Liver (tissue), 9 donors: ENCODE results near the gene KAT6B. TPM values are rescaled to one million over a fixed set of nuclear protein-coding genes. Genes with fewer than 3 reads are reported as not detected.

Experiments
- DNase-seq: peaks from one replicate; pipeline ENCODE4 v3.0.0-alpha.2; 2017; ENCODE audit warnings: low spot score
- H3K27ac ChIP-seq, 2 donors: one replicate each; pipeline ENCODE4 v1.7.0; 2013; ENCODE audit warnings: inconsistent platforms in 2 of 2, low read length in 2 of 2, control low read depth in 1 of 2, low read depth in 1 of 2, mild to moderate bottlenecking in 1 of 2
- H3K27me3 ChIP-seq, 4 donors: one replicate each; pipeline versions ENCODE4 v1.6.1 to v1.7.0; 2013; ENCODE audit warnings: low read length in 3 of 4, inconsistent platforms in 1 of 4, mild to moderate bottlenecking in 1 of 4, moderate library complexity in 1 of 4; ENCODE audit not compliant: control insufficient read depth in 4 of 4, insufficient read depth in 4 of 4
- H3K36me3 ChIP-seq, 4 donors: one replicate each; pipeline versions ENCODE4 v1.6.1 to v1.7.0; 2013; ENCODE audit warnings: low read length in 3 of 4, mild to moderate bottlenecking in 3 of 4, low read depth in 1 of 4, moderate library complexity in 1 of 4; ENCODE audit not compliant: control insufficient read depth in 4 of 4, insufficient read depth in 3 of 4
- H3K4me1 ChIP-seq, 4 donors: one replicate each; pipeline versions ENCODE4 v1.6.1 to v1.7.0; 2013; ENCODE audit warnings: low read length in 3 of 4, mild to moderate bottlenecking in 3 of 4, moderate library complexity in 1 of 4; ENCODE audit not compliant: control insufficient read depth in 4 of 4, insufficient read depth in 4 of 4
- H3K4me3 ChIP-seq, 3 donors: one replicate each; pipeline versions ENCODE4 v1.6.1 to v1.7.0; 2013; ENCODE audit warnings: low read length in 3 of 3, control low read depth in 1 of 3, low read depth in 1 of 3, mild to moderate bottlenecking in 1 of 3
- H3K9ac ChIP-seq, 2 donors: one replicate each; pipeline ENCODE4 v1.7.0; 2013; ENCODE audit warnings: low read length in 2 of 2, mild to moderate bottlenecking in 2 of 2, moderate library complexity in 2 of 2, control low read depth in 1 of 2, low read depth in 1 of 2
- H3K9me3 ChIP-seq, 4 donors: one replicate each; pipeline versions ENCODE4 v1.6.1 to v1.7.0; 2013; ENCODE audit warnings: low read length in 3 of 4; ENCODE audit not compliant: control insufficient read depth in 4 of 4
- ATF3 ChIP-seq: IDR thresholded peaks from 2 replicates; pipeline ENCODE4 v1.6.1; 2016; ENCODE audit warnings: antibody characterized with exemption
- CTCF ChIP-seq: fragments of 150-350 bp; IDR thresholded peaks from 2 replicates; pipeline ENCODE4 v1.5.1; 2017; ENCODE audit warnings: improper control_type of control experiment, low read depth, low read length; ENCODE audit not compliant: missing input control
- EGR1 ChIP-seq, 2 donors: IDR thresholded peaks; 2 replicates each; pipeline ENCODE4 v1.6.1; 2016 to 2018; ENCODE audit warnings: antibody characterized with exemption in 2 of 2, low read depth in 2 of 2
- FOXA1 ChIP-seq: IDR thresholded peaks from 2 replicates; pipeline ENCODE4 v1.6.1; 2016; ENCODE audit warnings: antibody characterized with exemption
- FOXA2 ChIP-seq: IDR thresholded peaks from 2 replicates; pipeline ENCODE4 v1.6.1; 2016; ENCODE audit warnings: antibody characterized with exemption
- GABPA ChIP-seq, 2 donors: IDR thresholded peaks in 1 of 2; conservative IDR thresholded peaks in 1 of 2; 2 replicates each; pipeline ENCODE4 v1.6.1; 2016; ENCODE audit warnings: antibody characterized with exemption in 2 of 2, mild to moderate bottlenecking in 1 of 2, moderate library complexity in 1 of 2
- HNF4A ChIP-seq, 2 donors: conservative IDR thresholded peaks; 2 replicates each; pipeline ENCODE4 v1.6.1; 2016; ENCODE audit warnings: antibody characterized with exemption in 2 of 2, mild to moderate bottlenecking in 2 of 2
- HNF4G ChIP-seq: IDR thresholded peaks from 2 replicates; pipeline ENCODE4 v1.6.1; 2016; ENCODE audit warnings: antibody characterized with exemption
- JUND ChIP-seq, 2 donors: IDR thresholded peaks; 2 replicates each; pipeline ENCODE4 v1.6.1; 2016; ENCODE audit warnings: antibody characterized with exemption in 2 of 2
- MAX ChIP-seq: IDR thresholded peaks from 2 replicates; pipeline ENCODE4 v1.6.1; 2016; ENCODE audit warnings: antibody characterized with exemption
- NR2F2 ChIP-seq: IDR thresholded peaks from 2 replicates; pipeline ENCODE4 v1.6.1; 2016; ENCODE audit warnings: antibody characterized with exemption
- RAD21 ChIP-seq, 2 donors: IDR thresholded peaks; 2 replicates each; pipeline ENCODE4 v1.6.1; 2016; ENCODE audit warnings: antibody characterized with exemption in 2 of 2, mild to moderate bottlenecking in 2 of 2
- RXRA ChIP-seq, 2 donors: IDR thresholded peaks; 2 replicates each; pipeline ENCODE4 v1.6.1; 2017 to 2018; ENCODE audit warnings: antibody characterized with exemption in 2 of 2, mild to moderate bottlenecking in 1 of 2
- SP1 ChIP-seq: IDR thresholded peaks from 2 replicates; pipeline ENCODE4 v1.6.1; 2018; ENCODE audit warnings: antibody characterized with exemption, mild to moderate bottlenecking
- YY1 ChIP-seq: IDR thresholded peaks from 2 replicates; pipeline ENCODE4 v1.6.1; 2016; ENCODE audit warnings: antibody characterized with exemption, mild to moderate bottlenecking
- ZBTB33 ChIP-seq: IDR thresholded peaks from 2 replicates; pipeline ENCODE4 v1.6.1; 2016; ENCODE audit warnings: antibody characterized with exemption
- WGBS: extraction: QIAGEN DNeasy Blood & Tissue Kit; methylation state at CpG from one replicate; pipeline ENCODE4 v1.1.7; 2013; 5-methylcytosine and 5-hydroxymethylcytosine counted together
- polyA plus RNA-seq, 2 donors: library from polyadenylated mRNA; stranded (reverse) in 1 of 2; unstranded in 1 of 2; fragments of 200-250 nt in 1 of 2; fragments of >200 nt in 1 of 2; fragmentation: Nextera tagmentation in 1 of 2; extraction: Ambion mirVana in 1 of 2; gene quantifications; one replicate each; pipeline versions ENCODE4 v1.2.1 to v1.2.3, GENCODE V29; 2013 to 2015
- total RNA-seq, 2 donors: library from RNA; depleted of rRNA; stranded (reverse); fragments of >200 nt; gene quantifications; one replicate each; pipeline ENCODE4 v1.2.3, GENCODE V29; 2014
- donor health status: healthy.
- donor health status: healthy.
- donor health status: healthy.
- donor health status: healthy.
- donor health status: healthy.

KAT6B gene
- total and polyA plus RNA-seq, 4 donors = 2.0 to 21.2 (median 8.8) TPM

GRCh38 chr10:75033399-75034130 is 207.2 kb downstream of the KAT6B start:
- H3K4me1 ChIP-seq = no peaks in the 10 kb centered on the region
- no peaks in the 10 kb centered on the region for H3K27me3 ChIP-seq
- no peak for DNase-seq
- peak in 1 of 2 donors; percentile 8 for TF ChIP-seq RXRA (IDR thresholded peaks at IDR 0.05)
- no peak for TF ChIP-seq MAX
- H3K4me3 ChIP-seq = no peak overlapping the region
- no peaks in the 10 kb centered on the region for H3K9me3 ChIP-seq
- no peak overlapping the region for H3K27ac ChIP-seq
- WGBS = 90% methylated on average over 15 of the region's 15 CpGs
- H3K36me3 ChIP-seq = peaks cover 4 to 19% (median 8%) of the 10 kb centered on the region in 4 donors
- no peak overlapping the region for H3K9ac ChIP-seq

- TF ChIP-seq FOXA2 (no peak), RAD21 (IDR thresholded peaks at IDR 0.05) (no peak), NR2F2 (no peak), GABPA (IDR thresholded peaks at IDR 0.05 in 1 of 2, conservative IDR thresholded peaks at IDR 0.05 in 1 of 2) (no peak), EGR1 (IDR thresholded peaks at IDR 0.05; ENCODE audit: low read depth in 2 of 2) (no peak), HNF4G (no peak), CTCF (no peak), ZBTB33 (no peak), MAX (no peak), RXRA (IDR thresholded peaks at IDR 0.05) (no peak), JUND (IDR thresholded peaks at IDR 0.05) (no peak), FOXA1 (no peak)
- H3K9ac ChIP-seq = no peak overlapping the region
- no peak for DNase-seq
- H3K4me3 ChIP-seq = no peak overlapping the region
- H3K9me3 ChIP-seq = no peaks in the 10 kb centered on the region
- no peaks in the 10 kb centered on the region for H3K27me3 ChIP-seq
- 83% methylated on average over 5 of the region's 5 CpGs for WGBS
- no peaks in the 10 kb centered on the region for H3K4me1 ChIP-seq
- H3K27ac ChIP-seq = no peak overlapping the region
- peaks cover 3 to 15% (median 5%) of the 10 kb centered on the region in 4 donors for H3K36me3 ChIP-seq
These were observed 207.7 kb downstream of the KAT6B start for GRCh38 chr10:75034131-75034512.

- H3K4me1 ChIP-seq = no peaks in the 10 kb centered on the region
- H3K9ac ChIP-seq = no peak overlapping the region
- no peak overlapping the region for H3K4me3 ChIP-seq
- H3K9me3 ChIP-seq = no peaks in the 10 kb centered on the region
- WGBS = 87% methylated on average over 14 of the region's 14 CpGs
- peaks cover under 1 to 9% (median 3%) of the 10 kb centered on the region in 4 donors for H3K36me3 ChIP-seq
- no peak for DNase-seq
- H3K27me3 ChIP-seq = no peaks in the 10 kb centered on the region
- no peak overlapping the region for H3K27ac ChIP-seq
- no peak for TF ChIP-seq RXRA (IDR thresholded peaks at IDR 0.05)
- TF ChIP-seq ATF3 = no peak
- TF ChIP-seq ZBTB33 = no peak
- TF ChIP-seq YY1 = no peak
- no peak for TF ChIP-seq SP1
- TF ChIP-seq FOXA2 = no peak
- TF ChIP-seq HNF4A (conservative IDR thresholded peaks at IDR 0.05) = no peak
- TF ChIP-seq EGR1 (IDR thresholded peaks at IDR 0.05; ENCODE audit: low read depth in 2 of 2) = no peak
- TF ChIP-seq HNF4G = no peak
- no peak for TF ChIP-seq GABPA (IDR thresholded peaks at IDR 0.05 in 1 of 2, conservative IDR thresholded peaks at IDR 0.05 in 1 of 2)
- no peak for TF ChIP-seq CTCF
- TF ChIP-seq MAX = no peak
- no peak for TF ChIP-seq JUND (IDR thresholded peaks at IDR 0.05)
These were observed 208.4 kb downstream of the KAT6B start for GRCh38 chr10:75034714-75035258.
